OCI-LY1 (cell line): Measurements from ENCODE around the gene RCAN1.

Experiments
- H2AFZ ChIP-seq: fragments of 200-600 bp; sonication (generic), shearing (Covaris generic); 2 replicates; pipeline ENCODE4 v1.6.0; 2014; ENCODE audit warnings: antibody characterized with exemption, mild to moderate bottlenecking, low read length
- H3F3A ChIP-seq: fragments of 200-600 bp; sonication (generic), shearing (Covaris generic); 2 replicates; pipeline ENCODE4 v1.6.0; 2014; ENCODE audit warnings: mild to moderate bottlenecking, antibody characterized with exemption, low read length, moderate library complexity; ENCODE audit not compliant: insufficient read depth
- H3K27ac ChIP-seq: fragments of 200-600 bp; sonication (generic); 2 replicates; pipeline ENCODE4 v1.5.1; 2014; ENCODE audit warnings: low read length, mixed run types, mild to moderate bottlenecking, low read depth; ENCODE audit not compliant: poor library complexity, severe bottlenecking
- H3K27me3 ChIP-seq: fragments of 200-600 bp; sonication (generic); 2 replicates; pipeline ENCODE4 v1.6.0; 2014; ENCODE audit warnings: antibody characterized with exemption, mild to moderate bottlenecking, low read length, moderate library complexity; ENCODE audit not compliant: insufficient read depth
- H3K36me3 ChIP-seq: fragments of 200-600 bp; sonication (generic); 2 replicates; pipeline ENCODE4 v1.6.1; 2014; ENCODE audit warnings: mild to moderate bottlenecking, antibody characterized with exemption, low read length, moderate library complexity, mixed read lengths; ENCODE audit not compliant: insufficient read depth
- H3K4me1 ChIP-seq: fragments of 200-600 bp; sonication (generic); 2 replicates; pipeline ENCODE4 v1.5.1; 2014; ENCODE audit warnings: mild to moderate bottlenecking, low read length, moderate library complexity; ENCODE audit not compliant: insufficient read depth, severe bottlenecking
- H3K4me2 ChIP-seq: fragments of 200-600 bp; sonication (generic), shearing (Covaris generic); 2 replicates; pipeline ENCODE4 v1.6.1; 2014; ENCODE audit warnings: low read length
- H3K4me3 ChIP-seq: fragments of 200-600 bp; sonication (generic); 2 replicates; pipeline ENCODE4 v1.5.1; 2014; ENCODE audit warnings: low read length, low read depth, mild to moderate bottlenecking, mixed read lengths; ENCODE audit not compliant: poor library complexity, severe bottlenecking
- H3K79me2 ChIP-seq: fragments of 200-600 bp; shearing (Covaris generic); 2 replicates; pipeline ENCODE4 v1.6.1; 2016; ENCODE audit warnings: mixed run types, low read length, mixed read lengths; ENCODE audit not compliant: insufficient read depth
- H3K9ac ChIP-seq: fragments of 200-600 bp; sonication (generic), shearing (Covaris generic); 2 replicates; pipeline ENCODE4 v1.6.1; 2014; ENCODE audit warnings: mild to moderate bottlenecking, low read length, mixed read lengths
- H3K9me2 ChIP-seq: fragments of 200-600 bp; sonication (generic), shearing (Covaris generic); 2 replicates; pipeline ENCODE4 v1.6.1; 2014; ENCODE audit warnings: low read depth, mild to moderate bottlenecking, low read length, mixed read lengths
- H3K9me3 ChIP-seq: fragments of 200-600 bp; shearing (Covaris generic); 2 replicates; pipeline ENCODE4 v1.6.1; 2014; ENCODE audit warnings: low read length, mixed read lengths
- H4K20me1 ChIP-seq: fragments of 200-600 bp; sonication (generic), shearing (Covaris generic); 2 replicates; pipeline ENCODE4 v1.6.0; 2016; ENCODE audit warnings: mild to moderate bottlenecking, low read length; ENCODE audit not compliant: insufficient read depth
- CTCF ChIP-seq: fragments of 200-600 bp; sonication (generic), shearing (Covaris generic); IDR thresholded peaks from 2 replicates; pipeline ENCODE4 v1.5.1; 2017; ENCODE audit warnings: mild to moderate bottlenecking, antibody characterized with exemption, low read length, moderate library complexity, mixed read lengths
- EZH2 ChIP-seq: fragments of 200-600 bp; sonication (generic), shearing (Covaris generic); IDR thresholded peaks from 2 replicates; pipeline ENCODE4 v1.8.0; 2017; ENCODE audit warnings: borderline replicate concordance, mixed run types, mild to moderate bottlenecking, antibody characterized with exemption, low read length, moderate library complexity, mixed read lengths

Gene RCAN1

GRCh38 chr21:34648739-34649297, 33.9 kb upstream of the RCAN1 start:
- H4K20me1 ChIP-seq: no peaks in the 10 kb centered on the region

GRCh38 chr21:34647555-34647954, 32.6 kb upstream of the RCAN1 start:
- H3K4me3 ChIP-seq: no peak overlapping the region
- no peaks in the 10 kb centered on the region for H3K9me2 ChIP-seq
- no peak overlapping the region for H3K9ac ChIP-seq
- H3K4me2 ChIP-seq: no peak overlapping the region
- H3K27me3 ChIP-seq: peaks cover 10% of the 10 kb centered on the region; the same call in 1 of the 2 replicates
- no peak overlapping the region for H2AFZ ChIP-seq
- H4K20me1 ChIP-seq: no peaks in the 10 kb centered on the region
- H3K4me1 ChIP-seq: no peaks in the 10 kb centered on the region
- H3K9me3 ChIP-seq: no peaks in the 10 kb centered on the region; the same call in 1 of the 2 replicates
- no peaks in the 10 kb centered on the region for H3K79me2 ChIP-seq
- no peak overlapping the region for H3K27ac ChIP-seq
- H3K36me3 ChIP-seq: no peaks in the 10 kb centered on the region
- TF ChIP-seq EZH2: no peak
- H3F3A ChIP-seq: no peaks in the 10 kb centered on the region

More at GRCh38 chr21:34648739-34649297, 33.9 kb upstream of the RCAN1 start:
- Histone ChIP-seq H3K9me3 (no peaks in the 10 kb centered on the region; the same call in 1 of the 2 replicates), H3F3A (no peaks in the 10 kb centered on the region), H3K9me2 (no peaks in the 10 kb centered on the region), H3K27me3 (0 out of 2 replicates have a peak, but pooled peaks cover 10% of the 10 kb centered on the region), H2AFZ (no peak overlapping the region), H3K4me2 (no peak overlapping the region), H3K79me2 (no peaks in the 10 kb centered on the region), H3K27ac (no peak overlapping the region), H3K4me1 (no peaks in the 10 kb centered on the region), H3K36me3 (no peaks in the 10 kb centered on the region), H3K4me3 (no peak overlapping the region), H3K9ac (no peak overlapping the region)
- no peak for TF ChIP-seq EZH2
- TF ChIP-seq CTCF: no peak

- Histone ChIP-seq H3K9ac (no peak overlapping the region), H3K79me2 (no peaks in the 10 kb centered on the region), H3K4me1 (peaks cover 5% of the 10 kb centered on the region), H3K9me3 (no peaks in the 10 kb centered on the region), H3K27ac (no peak overlapping the region), H3K27me3 (peaks cover 10% of the 10 kb centered on the region; the same call in 1 of the 2 replicates), H4K20me1 (no peaks in the 10 kb centered on the region), H2AFZ (no peak overlapping the region), H3F3A (no peaks in the 10 kb centered on the region), H3K4me3 (no peak overlapping the region), H3K36me3 (no peaks in the 10 kb centered on the region), H3K9me2 (no peaks in the 10 kb centered on the region), H3K4me2 (no peak overlapping the region)
- no peak for TF ChIP-seq EZH2
- TF ChIP-seq CTCF: no peak
Observed at GRCh38 chr21:34644825-34645224, 29.9 kb upstream of the RCAN1 start.
